H1 (cell line): ENCODE results near the gene CACNB2.

Experiments used
- CEBPB ChIP-seq: IDR thresholded peaks from 2 replicates; pipeline ENCODE4 v1.6.1; 2012; ENCODE audit warnings: low read depth, low read length
- CTCF ChIP-seq, 3 experiments: IDR thresholded peaks; 1 replicate in 2 of 3; 2 replicates in 1 of 3; pipeline versions ENCODE4 v1.5.1 to v1.6.1; 2011; ENCODE audit warnings: low read length in 3 of 3, mild to moderate bottlenecking in 3 of 3, inconsistent platforms in 2 of 3, low read depth in 1 of 3, moderate library complexity in 1 of 3; ENCODE audit not compliant: insufficient read depth in 1 of 3; ENCODE audit errors: control extremely low read depth in 1 of 3

DNA sequence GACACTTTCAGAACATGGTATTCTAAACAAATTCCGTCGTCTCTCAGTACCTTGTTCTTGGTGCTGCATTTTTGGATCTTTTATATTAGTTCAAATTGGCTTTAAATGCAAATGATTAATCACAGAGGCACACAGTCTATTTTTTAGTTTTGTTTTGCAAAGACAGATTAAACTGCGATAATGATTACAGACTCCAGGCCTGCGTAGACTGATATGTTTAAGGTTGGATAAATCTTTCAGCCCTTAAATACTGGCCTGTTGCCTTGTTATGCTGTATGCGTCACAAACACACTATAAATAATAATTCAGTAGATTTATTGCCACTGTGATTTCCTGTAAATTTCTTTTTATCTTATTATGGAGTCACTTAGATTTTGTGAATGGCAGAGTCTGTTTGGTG lies 19.3 kb downstream of the CACNB2 start:
- no peak for TF ChIP-seq CTCF (IDR thresholded peaks at IDR 0.05; ENCODE audit: control extremely low read depth in 1 of 3, insufficient read depth in 1 of 3, low read depth in 1 of 3, low read length in 3 of 3)
- TF ChIP-seq CEBPB: no peak
